Smooth muscle cell of bladder (primary cell): ENCODE data around the gene RNF7. TPM values are rescaled to one million over a fixed set of nuclear protein-coding genes. Genes with fewer than 3 reads are reported as not detected.

Experiments used
- total RNA-seq: library from RNA; depleted of rRNA; stranded (reverse); fragments of >200 nt; gene quantifications from 2 replicates; pipeline ENCODE4 v1.2.3, GENCODE V29; 2014

Gene RNF7
- 29.1 and 35.1 TPM in 2 replicates for total RNA-seq

DNA sequence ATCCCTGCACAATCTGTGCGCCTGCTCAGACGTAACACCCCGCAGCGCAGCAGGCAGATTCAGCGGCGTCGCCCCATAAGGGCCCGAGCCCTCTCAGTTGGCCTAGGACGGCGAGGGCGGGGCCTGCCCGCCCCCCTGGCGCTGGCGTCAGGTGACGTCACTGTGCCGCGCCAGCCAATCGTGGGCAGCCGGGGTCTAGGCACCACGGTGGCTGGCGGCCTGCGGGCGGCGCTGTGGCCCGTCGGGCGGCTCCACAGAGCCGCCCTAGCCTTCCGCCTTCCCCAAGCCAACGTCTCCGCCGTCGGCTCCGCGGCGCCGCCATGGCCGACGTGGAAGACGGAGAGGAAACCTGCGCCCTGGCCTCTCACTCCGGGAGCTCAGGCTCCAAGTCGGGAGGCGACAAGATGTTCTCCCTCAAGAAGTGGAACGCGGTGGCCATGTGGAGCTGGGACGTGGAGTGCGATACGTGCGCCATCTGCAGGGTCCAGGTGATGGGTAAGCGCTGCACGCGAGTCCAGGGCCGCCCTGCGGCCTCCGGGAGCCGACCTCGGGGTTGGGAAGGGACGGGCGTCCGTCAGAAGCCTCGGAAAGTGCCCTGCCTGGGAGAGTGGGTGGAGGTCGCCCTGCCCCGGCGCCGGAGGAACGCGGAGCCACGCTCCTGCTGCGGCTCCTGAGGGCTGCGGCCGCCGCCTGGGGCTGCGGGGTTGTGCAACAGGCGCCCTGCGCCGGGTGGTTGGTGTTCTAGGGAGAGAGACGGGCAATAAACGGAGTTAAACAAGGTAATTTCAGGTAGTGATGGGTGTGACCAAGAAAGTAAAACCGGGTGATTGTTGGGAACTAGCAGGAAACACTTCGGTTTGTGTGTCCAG is at the start of gene RNF7:
RNF7 (plus strand) TSS at position 277 of the 869 bp plus-strand sequence; CDS start at position 321, 44 bp downstream.

GRCh38 chr3:141763088-141763750 is 25.1 kb downstream of the RNF7 start, which contains the start of gene GRK7:
TSS of gene GRK7 (plus strand) at chr3:141763408. CDS start at chr3:141778285, 14,877 bp downstream.

Other genes with a start within 250 kb of the RNF7 start
- gene GRK7, start 25.1 kb downstream of the RNF7 start, total RNA-seq = 0.09 TPM in 1 of 2 replicates, not detected in the other
- 29.6 and 34.4 TPM in 2 replicates for gene ATP1B3, start 138.3 kb downstream of the RNF7 start, total RNA-seq